H1 (cell line): ENCODE measurements around the gene AKAP12. TPM values are rescaled to one million over a fixed set of nuclear protein-coding genes. Genes with fewer than 3 reads are reported as not detected.

ENCODE experiments used
- CTCF ChIA-PET: fragments of 300-600 bp; sonication (Branson Sonifier 250); formaldehyde crosslinking; loops from one replicate; lab custom pipeline; 2021; ENCODE audit not compliant: partially characterized antibody; lab: Charles Lee
- POLR2A ChIA-PET: fragments of 300-600 bp; sonication (Branson Sonifier 250); formaldehyde crosslinking; loops from one replicate; lab custom pipeline; 2021; ENCODE audit warnings: inconsistent platforms; ENCODE audit not compliant: partially characterized antibody; lab: Charles Lee
- DNase-seq, 2 experiments: peaks; one replicate each; pipeline versions ENCODE4 v3.0.0 to v3.0.0-alpha.2; 2010 to 2022; ENCODE audit warnings: low spot score in 2 of 2, low read depth in 1 of 2, mixed read lengths in 1 of 2
- FAIRE-seq: peaks from 2 replicates; lab custom pipeline; 2011; peaks lifted over from hg19 to GRCh38; lab: Jason Lieb, UNC
- H2AFZ ChIP-seq: 2 replicates; pipeline ENCODE4 v1.8.1; 2012; ENCODE audit warnings: low read length, inconsistent platforms
- H2AK5ac ChIP-seq: 2 replicates; pipeline ENCODE4 v1.6.1; 2013; ENCODE audit warnings: low read depth, low read length
- H2BK120ac ChIP-seq: replicated peaks from 2 replicates; pipeline ENCODE3; 2013; ENCODE audit warnings: low read depth, low read length, inconsistent platforms
- H2BK12ac ChIP-seq: 2 replicates; pipeline ENCODE4 v1.6.1; 2013; ENCODE audit warnings: low read depth, low read length
- H2BK15ac ChIP-seq: 2 replicates; pipeline ENCODE4 v1.6.1; 2013; ENCODE audit warnings: low read length
- H2BK20ac ChIP-seq: 2 replicates; pipeline ENCODE4 v1.6.1; 2013; ENCODE audit warnings: low read length
- H2BK5ac ChIP-seq: 2 replicates; pipeline ENCODE4 v1.6.1; 2013; ENCODE audit warnings: low read depth, low read length
- H3K14ac ChIP-seq: 2 replicates; pipeline ENCODE4 v1.6.1; 2013; ENCODE audit warnings: inconsistent platforms; ENCODE audit not compliant: insufficient read length
- H3K18ac ChIP-seq: 2 replicates; pipeline ENCODE4 v1.6.1; 2013; ENCODE audit warnings: low read length; ENCODE audit errors: extremely low read depth
- H3K23ac ChIP-seq: 2 replicates; pipeline ENCODE4 v1.6.1; 2013; ENCODE audit warnings: inconsistent platforms; ENCODE audit not compliant: insufficient read length
- H3K23me2 ChIP-seq: 2 replicates; pipeline ENCODE4 v1.6.1; 2013; ENCODE audit warnings: low read depth, low read length
- H3K27ac ChIP-seq: 2 replicates; pipeline ENCODE4 v1.6.1; 2011; ENCODE audit warnings: low read depth, low read length, inconsistent platforms
- H3K27me3 ChIP-seq, 4 experiments: replicated peaks in 1 of 4; 1 replicate in 1 of 4; 2 replicates in 3 of 4; pipeline versions ENCODE4 v1.6.1 to v1.8.1; 2011 to 2013; ENCODE audit warnings: low read length in 3 of 4, mild to moderate bottlenecking in 3 of 4, inconsistent platforms in 2 of 4, mixed read lengths in 2 of 4, moderate library complexity in 1 of 4; ENCODE audit not compliant: control insufficient read depth in 3 of 4, insufficient read depth in 3 of 4; ENCODE audit errors: extremely low read depth in 1 of 4
- H3K36me3 ChIP-seq, 4 experiments: 2 replicates each; pipeline versions ENCODE4 v1.6.1 to v1.8.1; 2011 to 2013; ENCODE audit warnings: mild to moderate bottlenecking in 4 of 4, low read length in 3 of 4, moderate library complexity in 2 of 4, control low read depth in 1 of 4, inconsistent platforms in 1 of 4; ENCODE audit not compliant: insufficient read depth in 4 of 4, control insufficient read depth in 2 of 4
- H3K4ac ChIP-seq: replicated peaks from 2 replicates; pipeline ENCODE3; 2013; ENCODE audit warnings: low read length, low read depth, mixed read lengths, inconsistent platforms; ENCODE audit not compliant: insufficient read length
- H3K4me1 ChIP-seq, 4 experiments: replicated peaks in 1 of 4; 1 replicate in 1 of 4; 2 replicates in 3 of 4; pipeline versions ENCODE4 v1.6.1 to v1.8.1; 2011 to 2013; ENCODE audit warnings: low read length in 3 of 4, inconsistent platforms in 2 of 4, mixed read lengths in 1 of 4; ENCODE audit not compliant: insufficient read depth in 4 of 4, control insufficient read depth in 3 of 4
- H3K4me2 ChIP-seq, 2 experiments: 2 replicates each; pipeline versions ENCODE4 v1.6.1 to v1.8.1; 2011 to 2013; ENCODE audit warnings: low read depth in 2 of 2, low read length in 2 of 2, control low read depth in 1 of 2, inconsistent platforms in 1 of 2, mild to moderate bottlenecking in 1 of 2; ENCODE audit not compliant: insufficient read depth in 1 of 2
- H3K4me3 ChIP-seq, 4 experiments: fragments of 200-600, 300-600 bp in 1 of 4; sonication (generic), shearing (Covaris generic), sonication (Bioruptor Twin) in 1 of 4; 2 replicates each; pipeline versions ENCODE4 v1.5.1 to v1.8.1; 2011 to 2016; ENCODE audit warnings: low read length in 4 of 4, low read depth in 3 of 4, control low read depth in 2 of 4, inconsistent platforms in 2 of 4, mild to moderate bottlenecking in 2 of 4, mixed read lengths in 1 of 4, moderate library complexity in 1 of 4; ENCODE audit not compliant: insufficient read depth in 2 of 4; ENCODE audit errors: extremely low read depth in 1 of 4
- H3K56ac ChIP-seq: replicated peaks from 2 replicates; pipeline ENCODE3; 2013; ENCODE audit warnings: low read depth, mild to moderate bottlenecking, mixed read lengths, low read length, inconsistent platforms; ENCODE audit not compliant: insufficient read length
- H3K79me1 ChIP-seq: 2 replicates; pipeline ENCODE4 v1.6.1; 2013; ENCODE audit warnings: low read depth, low read length, control low read depth
- H3K79me2 ChIP-seq, 2 experiments: 2 replicates each; pipeline versions ENCODE4 v1.6.1 to v1.8.1; 2012 to 2013; ENCODE audit warnings: low read length in 2 of 2, mild to moderate bottlenecking in 2 of 2, inconsistent platforms in 1 of 2; ENCODE audit not compliant: insufficient read depth in 2 of 2, control insufficient read depth in 1 of 2
- H3K9ac ChIP-seq, 4 experiments: replicated peaks in 1 of 4; 1 replicate in 1 of 4; 2 replicates in 3 of 4; pipeline versions ENCODE4 v1.6.1 to v1.8.1; 2011 to 2013; ENCODE audit warnings: low read depth in 3 of 4, low read length in 3 of 4, control low read depth in 2 of 4, mild to moderate bottlenecking in 2 of 4, moderate library complexity in 2 of 4, inconsistent platforms in 1 of 4; ENCODE audit errors: extremely low read depth in 1 of 4
- H3K9me3 ChIP-seq, 2 experiments: 2 replicates each; pipeline versions ENCODE4 v1.6.1 to v1.8.1; 2012 to 2013; ENCODE audit warnings: mild to moderate bottlenecking in 2 of 2, moderate library complexity in 2 of 2, control low read depth in 1 of 2, inconsistent platforms in 1 of 2, low read depth in 1 of 2, low read length in 1 of 2, mixed read lengths in 1 of 2; ENCODE audit not compliant: insufficient read depth in 2 of 2
- H4K20me1 ChIP-seq, 2 experiments: replicated peaks in 1 of 2; 2 replicates each; pipeline versions ENCODE3 to v1.8.1; 2011 to 2013; ENCODE audit warnings: inconsistent platforms in 2 of 2, low read length in 2 of 2, mild to moderate bottlenecking in 1 of 2; ENCODE audit not compliant: insufficient read depth in 2 of 2, control insufficient read depth in 1 of 2
- H4K5ac ChIP-seq: 2 replicates; pipeline ENCODE4 v1.6.1; 2013; ENCODE audit warnings: low read length, low read depth, mixed read lengths, inconsistent platforms; ENCODE audit not compliant: insufficient read length
- H4K8ac ChIP-seq: 2 replicates; pipeline ENCODE4 v1.8.0; 2013; ENCODE audit warnings: mild to moderate bottlenecking, moderate library complexity, low read length, inconsistent platforms; ENCODE audit not compliant: insufficient read depth; ENCODE audit errors: extremely low read depth
- H4K91ac ChIP-seq: replicated peaks from 2 replicates; pipeline ENCODE3; 2013; ENCODE audit warnings: low read length, mixed read lengths, inconsistent platforms; ENCODE audit not compliant: insufficient read length
- CBX5 ChIP-seq: fragments of 300-800, 300-1000 bp; sonication (generic); IDR thresholded peaks from 2 replicates; pipeline ENCODE4 v1.7.1; 2016; ENCODE audit warnings: antibody characterized with exemption, low read length, low read depth
- EP300 ChIP-seq, 2 experiments: IDR thresholded peaks; 1 replicate in 1 of 2; 2 replicates in 1 of 2; pipeline ENCODE4 v1.6.1; 2011 to 2012; ENCODE audit warnings: low read depth in 2 of 2, low read length in 2 of 2, mild to moderate bottlenecking in 2 of 2, borderline replicate concordance in 1 of 2, inconsistent platforms in 1 of 2, moderate library complexity in 1 of 2
- EZH2 ChIP-seq: fragments of 200-600 bp; sonication (generic); IDR thresholded peaks from 2 replicates; pipeline ENCODE4 v1.7.1; 2012; ENCODE audit warnings: low read depth, mild to moderate bottlenecking, moderate library complexity, low read length, inconsistent platforms; ENCODE audit not compliant: severe bottlenecking
- FOSL1 ChIP-seq: IDR thresholded peaks from 2 replicates; pipeline ENCODE4 v1.6.1; 2011; ENCODE audit warnings: mild to moderate bottlenecking, low read depth, low read length, moderate library complexity; ENCODE audit not compliant: insufficient read depth
- JUN ChIP-seq: IDR thresholded peaks from 2 replicates; pipeline ENCODE4 v1.6.1; 2011; ENCODE audit warnings: low read depth, mild to moderate bottlenecking, improper control_type of control experiment, low read length
- MAFK ChIP-seq: IDR thresholded peaks from 2 replicates; pipeline ENCODE4 v1.6.1; 2012; ENCODE audit warnings: low read depth, mild to moderate bottlenecking, improper control_type of control experiment, low read length
- YY1 ChIP-seq: IDR thresholded peaks from 2 replicates; pipeline ENCODE4 v1.6.1; 2011; ENCODE audit warnings: low read depth, mild to moderate bottlenecking, low read length
- WGBS, 2 experiments: shearing (Covaris generic) in 1 of 2; methylation state at CpG; one replicate each; pipeline versions ENCODE4 v1.1.6 to v1.1.7; 2013 to 2015; ENCODE audit warnings: low lambda C conversion rate in 2 of 2, mixed read lengths in 2 of 2, inconsistent platforms in 1 of 2, low coverage in 1 of 2, missing lambda C conversion rate in 1 of 2; ENCODE audit not compliant: insufficient replicate concordance in 2 of 2, insufficient coverage in 1 of 2, insufficient read length in 1 of 2; ENCODE audit errors: extremely low coverage in 1 of 2, missing lambda C conversion rate in 1 of 2; 5-methylcytosine and 5-hydroxymethylcytosine counted together
- polyA plus RNA-seq, 7 experiments: library from polyadenylated mRNA; depleted of rRNA in 3 of 7; stranded (reverse) in 5 of 7; unstranded in 2 of 7; fragments of >200 nt in 5 of 7; fragments of 200-250 nt in 2 of 7; gene quantifications; 1 replicate in 5 of 7; 2 replicates in 1 of 7; 4 replicates in 1 of 7; pipeline versions ENCODE4 v1.2.1 to v1.2.3, GENCODE V29; 2011 to 2013; ENCODE audit warnings: missing spikeins in 2 of 7, mixed read lengths in 2 of 7
- total RNA-seq: library from RNA; stranded (reverse); fragmentation: NEBNext Ultra II Directional; extraction: Animal tissue kit (Norgen Biotek cat#: 25700); gene quantifications from 2 replicates; pipeline ENCODE4 v1.2.1, GENCODE V29; 2021

Gene AKAP12
- total and polyA plus RNA-seq, 2 of the 8 experiments (the other 6 are each of a cell fraction or from before 2014, with no cell fraction given): 14.6 to 79.2 TPM

- no peak for DNase-seq
- no peak overlapping the region for H3K56ac ChIP-seq
- TF ChIP-seq YY1 (no peak), FOSL1 (no peak), CBX5 (no peak), EP300 (IDR thresholded peaks at IDR 0.05; ENCODE audit: borderline replicate concordance in 1 of 2, low read depth in 2 of 2, low read length in 2 of 2) (no peak), JUN (no peak), MAFK (no peak), EZH2 (no peak)
- H3K79me2 ChIP-seq: peaks cover 8 to 80% of the 10 kb centered on the region in 2 experiments
- no peaks in the 10 kb centered on the region; a peak in 1 of 8 replicates for H3K36me3 ChIP-seq
- H2BK20ac ChIP-seq: no peak overlapping the region
- H3K4me2 ChIP-seq: no peak overlapping the region
- H3K9ac ChIP-seq: no peak overlapping the region
- H3K23me2 ChIP-seq: no peaks in the 10 kb centered on the region
- no peak overlapping the region for H3K18ac ChIP-seq
- no peak overlapping the region for H3K27ac ChIP-seq
- no peak overlapping the region for H3K14ac ChIP-seq
- no peak overlapping the region for H2BK12ac ChIP-seq
- H2BK15ac ChIP-seq: no peak overlapping the region
- 93% methylated on average over 4 of the region's 4 CpGs; no CpG with 5 or more reads in 1 of the 2 experiments for WGBS, 2 experiments
- no peak overlapping the region for H4K8ac ChIP-seq
- no peaks in the 10 kb centered on the region for H3K9me3 ChIP-seq
- peaks cover 0 to 3% (median under 1%) of the 10 kb centered on the region in 4 experiments; a peak in 4 of 7 replicates for H3K4me1 ChIP-seq
- H4K5ac ChIP-seq: no peak overlapping the region
- H3K4ac ChIP-seq: no peak overlapping the region
- H3K79me1 ChIP-seq: peaks cover 6% of the 10 kb centered on the region
- H3K4me3 ChIP-seq: no peak overlapping the region
- FAIRE-seq: no peak
- H2BK5ac ChIP-seq: no peak overlapping the region
- no peak overlapping the region for H2BK120ac ChIP-seq
- POLR2A ChIA-PET: interaction anchor here (0.6 to 1.3 kb wide), 2 partner anchors 9 to 470 kb away, joined by 3 read pairs; partner anchors contain the start of gene ZBTB2
- peaks cover 0 to 2% of the 10 kb centered on the region in 2 experiments for H4K20me1 ChIP-seq
- H2AFZ ChIP-seq: no peak overlapping the region
- H2AK5ac ChIP-seq: no peak overlapping the region
- no peaks in the 10 kb centered on the region for H3K27me3 ChIP-seq
- no peak overlapping the region for H3K23ac ChIP-seq
- CTCF ChIA-PET: interaction anchor here (0.6 kb wide), 1 partner anchor 16 kb away, joined by 3 read pairs; no protein-coding TSS in a partner anchor
- no peak overlapping the region for H4K91ac ChIP-seq
Measured at GRCh38 chr6:151381722-151382121, 142.0 kb downstream of the AKAP12 start.
